ENCODE results near the gene GNE. TPM values are rescaled to one million over a fixed set of nuclear protein-coding genes. Genes with fewer than 3 reads are reported as not detected.

The GNE gene
- total RNA-seq, 1 experiment from 2014 or later = 4.6 TPM

- no peak for TF ChIP-seq ZNF532 (CRISPR knock-in tag; IDR thresholded peaks at IDR 0.05; ENCODE audit: borderline replicate concordance)
Measured at GRCh38 chr9:36191686-36192085, 66.6 kb downstream of the GNE start (continued).

DNA sequence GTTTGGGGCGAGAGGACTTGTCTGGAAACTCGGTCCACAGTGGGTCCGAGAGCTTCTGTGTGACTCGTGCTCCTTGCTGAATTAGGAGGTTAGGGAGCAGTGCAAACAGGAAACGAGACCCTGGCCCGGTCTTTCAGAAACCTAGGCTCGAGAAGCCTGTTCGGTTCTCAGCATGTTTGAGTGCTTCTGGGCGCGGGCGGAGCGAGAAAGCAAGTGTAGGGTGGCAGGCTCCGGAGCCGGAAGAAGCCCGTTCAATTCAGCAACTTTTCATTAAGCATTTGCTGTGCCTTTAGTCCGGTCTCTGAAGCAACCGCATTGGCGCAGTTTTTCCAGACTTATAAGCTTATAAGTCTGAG is 67.0 kb downstream of the GNE start:
- H3K9me3 Mint-ChIP-seq = no peaks in the 10 kb centered on the region
- CTCF ChIA-PET = interaction anchor here (0.7 to 3.9 kb wide), 13 partner anchors 23 to 365 kb away, joined by 3 to 26 read pairs (median 4); no protein-coding TSS in a partner anchor
- peak overlapping the region; percentile 89 for H3K27ac Mint-ChIP-seq
- peaks cover 15% of the 10 kb centered on the region for H3K36me3 Mint-ChIP-seq
- TF ChIP-seq, protein P1, sequence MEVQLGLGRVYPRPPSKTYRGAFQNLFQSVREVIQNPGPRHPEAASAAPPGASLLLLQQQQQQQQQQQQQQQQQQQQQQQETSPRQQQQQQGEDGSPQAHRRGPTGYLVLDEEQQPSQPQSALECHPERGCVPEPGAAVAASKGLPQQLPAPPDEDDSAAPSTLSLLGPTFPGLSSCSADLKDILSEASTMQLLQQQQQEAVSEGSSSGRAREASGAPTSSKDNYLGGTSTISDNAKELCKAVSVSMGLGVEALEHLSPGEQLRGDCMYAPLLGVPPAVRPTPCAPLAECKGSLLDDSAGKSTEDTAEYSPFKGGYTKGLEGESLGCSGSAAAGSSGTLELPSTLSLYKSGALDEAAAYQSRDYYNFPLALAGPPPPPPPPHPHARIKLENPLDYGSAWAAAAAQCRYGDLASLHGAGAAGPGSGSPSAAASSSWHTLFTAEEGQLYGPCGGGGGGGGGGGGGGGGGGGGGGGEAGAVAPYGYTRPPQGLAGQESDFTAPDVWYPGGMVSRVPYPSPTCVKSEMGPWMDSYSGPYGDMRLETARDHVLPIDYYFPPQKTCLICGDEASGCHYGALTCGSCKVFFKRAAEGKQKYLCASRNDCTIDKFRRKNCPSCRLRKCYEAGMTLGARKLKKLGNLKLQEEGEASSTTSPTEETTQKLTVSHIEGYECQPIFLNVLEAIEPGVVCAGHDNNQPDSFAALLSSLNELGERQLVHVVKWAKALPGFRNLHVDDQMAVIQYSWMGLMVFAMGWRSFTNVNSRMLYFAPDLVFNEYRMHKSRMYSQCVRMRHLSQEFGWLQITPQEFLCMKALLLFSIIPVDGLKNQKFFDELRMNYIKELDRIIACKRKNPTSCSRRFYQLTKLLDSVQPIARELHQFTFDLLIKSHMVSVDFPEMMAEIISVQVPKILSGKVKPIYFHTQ (CRISPR knock-in tag; IDR thresholded peaks at IDR 0.05) = no peak
- TF ChIP-seq ZNF263 (CRISPR knock-in tag; IDR thresholded peaks at IDR 0.05; ENCODE audit: low read depth) = no peak
- TF ChIP-seq, protein P2, sequence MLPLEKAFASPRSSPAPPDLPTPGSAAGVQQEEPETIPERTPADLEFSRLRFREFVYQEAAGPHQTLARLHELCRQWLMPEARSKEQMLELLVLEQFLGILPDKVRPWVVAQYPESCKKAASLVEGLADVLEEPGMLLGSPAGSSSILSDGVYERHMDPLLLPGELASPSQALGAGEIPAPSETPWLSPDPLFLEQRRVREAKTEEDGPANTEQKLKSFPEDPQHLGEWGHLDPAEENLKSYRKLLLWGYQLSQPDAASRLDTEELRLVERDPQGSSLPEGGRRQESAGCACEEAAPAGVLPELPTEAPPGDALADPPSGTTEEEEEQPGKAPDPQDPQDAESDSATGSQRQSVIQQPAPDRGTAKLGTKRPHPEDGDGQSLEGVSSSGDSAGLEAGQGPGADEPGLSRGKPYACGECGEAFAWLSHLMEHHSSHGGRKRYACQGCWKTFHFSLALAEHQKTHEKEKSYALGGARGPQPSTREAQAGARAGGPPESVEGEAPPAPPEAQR (CRISPR knock-in tag; IDR thresholded peaks at IDR 0.05) = no peak
- TF ChIP-seq ZNF532 (CRISPR knock-in tag; IDR thresholded peaks at IDR 0.05; ENCODE audit: borderline replicate concordance) = no peak
- TF ChIP-seq OVOL2 (CRISPR knock-in tag; IDR thresholded peaks at IDR 0.05; ENCODE audit: borderline replicate concordance) = no peak
- TF ChIP-seq, protein P3, sequence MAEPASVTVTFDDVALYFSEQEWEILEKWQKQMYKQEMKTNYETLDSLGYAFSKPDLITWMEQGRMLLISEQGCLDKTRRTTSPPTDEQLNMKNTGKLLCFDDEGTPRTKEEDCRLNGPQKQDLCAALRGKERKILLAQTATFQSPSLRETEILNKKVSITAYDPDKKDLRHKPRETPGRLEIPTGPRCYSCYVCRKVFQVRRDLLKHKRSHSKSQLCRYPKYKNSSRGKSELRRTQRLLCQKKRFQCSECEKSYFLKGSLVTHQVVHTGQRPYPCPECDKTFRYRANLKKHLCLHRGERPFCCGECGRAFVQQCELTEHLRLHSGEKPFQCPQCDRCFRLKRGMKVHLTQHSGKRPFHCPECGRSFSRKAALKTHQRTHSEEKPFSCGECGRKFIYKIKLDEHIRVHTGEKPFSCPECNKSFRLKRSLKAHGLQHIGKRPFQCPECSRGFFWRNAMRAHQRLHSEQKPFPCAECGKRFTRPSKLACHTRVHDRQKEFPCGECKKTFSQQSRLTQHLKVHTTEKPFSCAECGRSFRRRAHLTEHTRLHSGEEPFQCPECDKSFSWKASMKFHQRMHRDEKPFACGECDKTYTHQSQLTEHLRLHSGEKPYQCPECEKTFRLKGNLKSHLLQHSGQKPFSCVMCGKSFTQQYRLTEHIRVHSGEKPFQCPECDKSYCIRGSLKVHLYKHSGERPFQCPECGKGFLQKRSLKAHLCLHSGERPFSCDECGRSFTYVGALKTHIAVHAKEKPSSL (CRISPR knock-in tag; conservative IDR thresholded peaks at IDR 0.05) = no peak
- no peak for TF ChIP-seq ZNF317 (CRISPR knock-in tag; IDR thresholded peaks at IDR 0.05; ENCODE audit: borderline replicate concordance, low read depth)
- no peak for TF ChIP-seq SP1 (CRISPR knock-in tag; conservative IDR thresholded peaks at IDR 0.05)
- no peak for TF ChIP-seq TCF7 (CRISPR knock-in tag; IDR thresholded peaks at IDR 0.05; ENCODE audit: low read depth)
- TF ChIP-seq JUN (CRISPR knock-in tag; IDR thresholded peaks at IDR 0.05) = no peak
- TF ChIP-seq, protein P4, sequence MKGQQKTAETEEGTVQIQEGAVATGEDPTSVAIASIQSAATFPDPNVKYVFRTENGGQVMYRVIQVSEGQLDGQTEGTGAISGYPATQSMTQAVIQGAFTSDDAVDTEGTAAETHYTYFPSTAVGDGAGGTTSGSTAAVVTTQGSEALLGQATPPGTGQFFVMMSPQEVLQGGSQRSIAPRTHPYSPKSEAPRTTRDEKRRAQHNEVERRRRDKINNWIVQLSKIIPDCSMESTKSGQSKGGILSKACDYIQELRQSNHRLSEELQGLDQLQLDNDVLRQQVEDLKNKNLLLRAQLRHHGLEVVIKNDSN (CRISPR knock-in tag; IDR thresholded peaks at IDR 0.05) = no peak
- no peak for TF ChIP-seq MYBL2 (CRISPR knock-in tag; IDR thresholded peaks at IDR 0.05)
- TF ChIP-seq, protein P5, sequence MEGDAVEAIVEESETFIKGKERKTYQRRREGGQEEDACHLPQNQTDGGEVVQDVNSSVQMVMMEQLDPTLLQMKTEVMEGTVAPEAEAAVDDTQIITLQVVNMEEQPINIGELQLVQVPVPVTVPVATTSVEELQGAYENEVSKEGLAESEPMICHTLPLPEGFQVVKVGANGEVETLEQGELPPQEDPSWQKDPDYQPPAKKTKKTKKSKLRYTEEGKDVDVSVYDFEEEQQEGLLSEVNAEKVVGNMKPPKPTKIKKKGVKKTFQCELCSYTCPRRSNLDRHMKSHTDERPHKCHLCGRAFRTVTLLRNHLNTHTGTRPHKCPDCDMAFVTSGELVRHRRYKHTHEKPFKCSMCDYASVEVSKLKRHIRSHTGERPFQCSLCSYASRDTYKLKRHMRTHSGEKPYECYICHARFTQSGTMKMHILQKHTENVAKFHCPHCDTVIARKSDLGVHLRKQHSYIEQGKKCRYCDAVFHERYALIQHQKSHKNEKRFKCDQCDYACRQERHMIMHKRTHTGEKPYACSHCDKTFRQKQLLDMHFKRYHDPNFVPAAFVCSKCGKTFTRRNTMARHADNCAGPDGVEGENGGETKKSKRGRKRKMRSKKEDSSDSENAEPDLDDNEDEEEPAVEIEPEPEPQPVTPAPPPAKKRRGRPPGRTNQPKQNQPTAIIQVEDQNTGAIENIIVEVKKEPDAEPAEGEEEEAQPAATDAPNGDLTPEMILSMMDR (IDR thresholded peaks at IDR 0.05) = no peak
- TF ChIP-seq, protein P6, sequence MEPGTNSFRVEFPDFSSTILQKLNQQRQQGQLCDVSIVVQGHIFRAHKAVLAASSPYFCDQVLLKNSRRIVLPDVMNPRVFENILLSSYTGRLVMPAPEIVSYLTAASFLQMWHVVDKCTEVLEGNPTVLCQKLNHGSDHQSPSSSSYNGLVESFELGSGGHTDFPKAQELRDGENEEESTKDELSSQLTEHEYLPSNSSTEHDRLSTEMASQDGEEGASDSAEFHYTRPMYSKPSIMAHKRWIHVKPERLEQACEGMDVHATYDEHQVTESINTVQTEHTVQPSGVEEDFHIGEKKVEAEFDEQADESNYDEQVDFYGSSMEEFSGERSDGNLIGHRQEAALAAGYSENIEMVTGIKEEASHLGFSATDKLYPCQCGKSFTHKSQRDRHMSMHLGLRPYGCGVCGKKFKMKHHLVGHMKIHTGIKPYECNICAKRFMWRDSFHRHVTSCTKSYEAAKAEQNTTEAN (CRISPR knock-in tag; IDR thresholded peaks at IDR 0.05) = no peak
- DNase-seq (ENCODE audit: low spot score) (no peak), ATAC-seq (no peak)
- peak overlapping the region; percentile 97 for H3K4me3 Mint-ChIP-seq
- H3K27me3 Mint-ChIP-seq (ENCODE audit: low read depth) = peaks cover 18% of the 10 kb centered on the region
- POLR2A ChIA-PET = interaction anchor here (1.1 to 2.6 kb wide), 3 partner anchors 27 to 91 kb away, joined by 3 to 24 read pairs (median 4); no protein-coding TSS in a partner anchor
- peaks cover 34% of the 10 kb centered on the region for H3K4me1 Mint-ChIP-seq
